Panc1 (cell line): ENCODE results near the gene PCDH15. TPM values are rescaled to one million over a fixed set of nuclear protein-coding genes. Genes with fewer than 3 reads are reported as not detected.

Experiments
- ATAC-seq: fragments of 200-7000 bp; cut with Tn5 transposase; 2 replicates; pipeline ENCODE4 v1.9.1; 2020; ENCODE audit warnings: mild to moderate bottlenecking, moderate library complexity
- BruUV-seq: library from RNA; stranded (reverse); fragments of 400-500 nt; replicated peaks from 2 replicates; lab custom pipeline; 2021; lab: Mats Ljungman, UMichigan
- CTCF ChIA-PET: fragments of 300-600 bp; sonication (Branson Sonifier 250); formaldehyde crosslinking; loops from one replicate; lab custom pipeline; 2022; ENCODE audit warnings: antibody characterized with exemption; lab: Charles Lee
- POLR2A ChIA-PET: fragments of 300-600 bp; sonication (Branson Sonifier 250); formaldehyde crosslinking; loops from one replicate; lab custom pipeline; 2022; ENCODE audit warnings: antibody characterized with exemption; lab: Charles Lee
- DNase-seq: peaks from one replicate; pipeline ENCODE4 v3.0.0-alpha.2; 2010; ENCODE audit warnings: low read depth, low spot score
- H3K27ac ChIP-seq: 2 replicates; pipeline ENCODE4 v1.5.1; 2011; ENCODE audit warnings: mild to moderate bottlenecking, low read length, inconsistent platforms
- H3K27me3 ChIP-seq: fragments of 200-500 bp; sonication (Bioruptor generic); 2 replicates; pipeline ENCODE4 v1.6.0; 2014; ENCODE audit warnings: low read length, inconsistent platforms; ENCODE audit not compliant: control insufficient read depth, insufficient read depth
- H3K36me3 ChIP-seq: fragments of 200-500 bp; sonication (Bioruptor generic); 2 replicates; pipeline ENCODE4 v1.5.1; 2014; ENCODE audit warnings: inconsistent platforms, mild to moderate bottlenecking, low read length, moderate library complexity; ENCODE audit not compliant: control insufficient read depth, insufficient read depth
- H3K4me1 ChIP-seq: 2 replicates; pipeline ENCODE4 v1.5.1; 2011; ENCODE audit warnings: inconsistent platforms, mild to moderate bottlenecking, low read length, moderate library complexity; ENCODE audit not compliant: control insufficient read depth, insufficient read depth
- H3K4me3 ChIP-seq, 2 experiments: 2 replicates each; pipeline ENCODE4 v1.5.1; 2011 to 2012; ENCODE audit warnings: low read depth in 2 of 2, low read length in 2 of 2, mild to moderate bottlenecking in 2 of 2, inconsistent platforms in 1 of 2, moderate library complexity in 1 of 2
- H3K9me3 ChIP-seq: fragments of 200-500 bp; sonication (Bioruptor generic); 2 replicates; pipeline ENCODE4 v1.5.1; 2014; ENCODE audit warnings: low read depth, mild to moderate bottlenecking, inconsistent platforms, low read length, moderate library complexity; ENCODE audit not compliant: control insufficient read depth, insufficient read depth
- CTCF ChIP-seq: fragments of 450-650 bp; IDR thresholded peaks from 2 replicates; pipeline ENCODE4 v1.5.1; 2017; ENCODE audit warnings: mild to moderate bottlenecking
- POLR2AphosphoS5 ChIP-seq: IDR thresholded peaks from 2 replicates; pipeline ENCODE4 v1.6.1; 2012; ENCODE audit warnings: mild to moderate bottlenecking, low read depth, low read length, moderate library complexity
- REST ChIP-seq, 2 experiments: IDR thresholded peaks; 2 replicates each; pipeline ENCODE4 v1.6.1; 2011 to 2012; ENCODE audit warnings: low read depth in 2 of 2, control low read depth in 1 of 2, low read length in 1 of 2, mild to moderate bottlenecking in 1 of 2, moderate library complexity in 1 of 2; ENCODE audit not compliant: insufficient read depth in 1 of 2
- SIN3A ChIP-seq: IDR thresholded peaks from 2 replicates; pipeline ENCODE4 v1.6.1; 2012; ENCODE audit warnings: low read depth, mild to moderate bottlenecking, low read length, moderate library complexity, borderline replicate concordance; ENCODE audit not compliant: insufficient read depth
- TCF7L2 ChIP-seq: IDR thresholded peaks from 2 replicates; pipeline ENCODE4 v1.6.1; 2011; ENCODE audit warnings: mild to moderate bottlenecking, low read depth, low read length, inconsistent platforms
- in situ Hi-C: cut with HindIII; loops from 2 replicates; pipeline ENCODE4 v1.10.0; 2016; ENCODE audit warnings: low sequenced_read_pairs, low pct_unique_long_range_greater_than_20kb
- intact Hi-C: fragments of 100-400 bp; cut with micrococcal nuclease; formaldehyde crosslinking; loops from one replicate; pipeline ENCODE4 v1.10.0; 2022; ENCODE audit not compliant: unreplicated experiment
- total RNA-seq: library from RNA; stranded (reverse); gene quantifications from one replicate; pipeline ENCODE4 v1.2.1, GENCODE V29; 2021; ENCODE audit not compliant: unreplicated experiment

The PCDH15 gene
- total RNA-seq, 1 experiment from 2014 or later = 0.18 TPM

- Histone ChIP-seq H3K9me3 (peaks cover 2% of the 10 kb centered on the region), H3K27ac (no peak overlapping the region), H3K4me3 (no peak overlapping the region), H3K4me1 (no peaks in the 10 kb centered on the region), H3K36me3 (no peaks in the 10 kb centered on the region), H3K27me3 (no peaks in the 10 kb centered on the region)
- no peak for ATAC-seq
- intact Hi-C loops = no loop called here
- in situ Hi-C loops = no loop called here
- TF ChIP-seq SIN3A = no peak
- no peak for TF ChIP-seq TCF7L2
- TF ChIP-seq REST (IDR thresholded peaks at IDR 0.05; ENCODE audit: insufficient read depth in 1 of 2, low read depth in 2 of 2, low read length in 1 of 2) = no peak
- no peak for TF ChIP-seq POLR2AphosphoS5
- no peak for TF ChIP-seq CTCF
- CTCF ChIA-PET = no interaction called here
- POLR2A ChIA-PET = no interaction called here
- no peak for DNase-seq
- BruUV-seq = no TSS peak
These were observed 315.1 kb downstream of the PCDH15 start for GRCh38 chr10:54485971-54486370.

GRCh38 chr10:54484186-54484585 is 316.8 kb downstream of the PCDH15 start:
- no peak overlapping the region for H3K4me3 ChIP-seq
- BruUV-seq = no TSS peak
- no peak overlapping the region for H3K27ac ChIP-seq
- H3K27me3 ChIP-seq = no peaks in the 10 kb centered on the region
- TF ChIP-seq CTCF (no peak), TCF7L2 (no peak)
- H3K4me1 ChIP-seq = no peaks in the 10 kb centered on the region
- DNase-seq (no peak), ATAC-seq (no peak)
- ChIA-PET CTCF (no interaction called here), POLR2A (no interaction called here)
- in situ Hi-C loops = no loop called here
- peaks cover 2% of the 10 kb centered on the region for H3K9me3 ChIP-seq
- intact Hi-C loops = no loop called here
- no peaks in the 10 kb centered on the region for H3K36me3 ChIP-seq

- no peak for DNase-seq
- TF ChIP-seq REST (IDR thresholded peaks at IDR 0.05; ENCODE audit: insufficient read depth in 1 of 2, low read depth in 2 of 2, low read length in 1 of 2) (no peak), TCF7L2 (no peak), CTCF (no peak), POLR2AphosphoS5 (no peak), SIN3A (no peak)
- POLR2A ChIA-PET = no interaction called here
- ATAC-seq = no peak
- no TSS peak for BruUV-seq
- Histone ChIP-seq H3K4me1 (no peaks in the 10 kb centered on the region), H3K36me3 (no peaks in the 10 kb centered on the region), H3K4me3 (no peak overlapping the region), H3K27me3 (no peaks in the 10 kb centered on the region), H3K27ac (no peak overlapping the region), H3K9me3 (peaks cover 6% of the 10 kb centered on the region; the same call in 1 of the 2 replicates)
- in situ Hi-C loops (no loop called here), intact Hi-C loops (no loop called here)
- CTCF ChIA-PET = no interaction called here
These were observed 322.4 kb downstream of the PCDH15 start for GRCh38 chr10:54478601-54479000.
